ENCODE results near the gene ADGRB3. TPM values are rescaled to one million over a fixed set of nuclear protein-coding genes. Genes with fewer than 3 reads are reported as not detected.

ADGRB3 gene
- polyA plus RNA-seq, 2 of the 4 experiments (the other 2 are of a cell fraction) = not detected

DNA sequence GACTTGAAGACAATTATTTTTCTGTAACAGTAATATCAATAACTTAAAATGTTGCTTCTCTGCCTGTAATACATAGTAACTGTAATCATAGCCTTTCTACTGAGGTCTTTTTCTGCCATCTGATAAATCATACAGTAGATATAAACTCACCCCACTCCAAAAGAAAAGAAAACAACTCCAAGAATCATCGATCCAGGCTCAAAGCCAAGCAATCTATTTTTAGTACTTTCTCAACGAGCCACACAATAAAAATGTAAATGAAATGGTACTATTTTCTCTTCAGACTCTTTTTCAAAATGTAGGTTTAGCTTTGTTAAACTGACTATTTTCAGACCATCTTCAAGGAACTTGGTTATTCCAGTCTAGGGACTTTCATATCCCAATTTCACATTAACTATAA lies 493.3 kb downstream of the ADGRB3 start:
- TF ChIP-seq FOSL2 (IDR thresholded peaks at IDR 0.05) = no peak
- no peak for TF ChIP-seq FOSL2 (CRISPR knock-in tag; IDR thresholded peaks at IDR 0.05)
- no peak for TF ChIP-seq POLR2AphosphoS2 (conservative IDR thresholded peaks at IDR 0.05; ENCODE audit: low read length)
- no peak for TF ChIP-seq HDAC2 (IDR thresholded peaks at IDR 0.05)
- TF ChIP-seq MAZ (IDR thresholded peaks at IDR 0.05; ENCODE audit: borderline replicate concordance, low read depth, low read length) = no peak
- TF ChIP-seq TFCP2L1 (CRISPR knock-in tag; IDR thresholded peaks at IDR 0.05) = no peak
- TF ChIP-seq, protein P1, sequence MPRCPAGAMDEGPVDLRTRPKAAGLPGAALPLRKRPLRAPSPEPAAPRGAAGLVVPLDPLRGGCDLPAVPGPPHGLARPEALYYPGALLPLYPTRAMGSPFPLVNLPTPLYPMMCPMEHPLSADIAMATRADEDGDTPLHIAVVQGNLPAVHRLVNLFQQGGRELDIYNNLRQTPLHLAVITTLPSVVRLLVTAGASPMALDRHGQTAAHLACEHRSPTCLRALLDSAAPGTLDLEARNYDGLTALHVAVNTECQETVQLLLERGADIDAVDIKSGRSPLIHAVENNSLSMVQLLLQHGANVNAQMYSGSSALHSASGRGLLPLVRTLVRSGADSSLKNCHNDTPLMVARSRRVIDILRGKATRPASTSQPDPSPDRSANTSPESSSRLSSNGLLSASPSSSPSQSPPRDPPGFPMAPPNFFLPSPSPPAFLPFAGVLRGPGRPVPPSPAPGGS (IDR thresholded peaks at IDR 0.05) = no peak
- no peak for TF ChIP-seq HEYL (CRISPR knock-in tag; IDR thresholded peaks at IDR 0.05)
- TF ChIP-seq, protein P2, sequence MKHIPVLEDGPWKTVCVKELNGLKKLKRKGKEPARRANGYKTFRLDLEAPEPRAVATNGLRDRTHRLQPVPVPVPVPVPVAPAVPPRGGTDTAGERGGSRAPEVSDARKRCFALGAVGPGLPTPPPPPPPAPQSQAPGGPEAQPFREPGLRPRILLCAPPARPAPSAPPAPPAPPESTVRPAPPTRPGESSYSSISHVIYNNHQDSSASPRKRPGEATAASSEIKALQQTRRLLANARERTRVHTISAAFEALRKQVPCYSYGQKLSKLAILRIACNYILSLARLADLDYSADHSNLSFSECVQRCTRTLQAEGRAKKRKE (CRISPR knock-in tag; IDR thresholded peaks at IDR 0.05; ENCODE audit: low read depth) = no peak
- no peak for TF ChIP-seq FOXS1 (CRISPR knock-in tag; IDR thresholded peaks at IDR 0.05)
- TF ChIP-seq ZNF302 (CRISPR knock-in tag; IDR thresholded peaks at IDR 0.05) = no peak
- DNase-seq (ENCODE audit: low read depth in 1 of 2, low spot score in 1 of 2) (no peak), FAIRE-seq (no peak), ATAC-seq (no peak)
- no peak overlapping the region for H3K4me2 ChIP-seq
- no peak overlapping the region for H3K27ac ChIP-seq
- no peaks in the 10 kb centered on the region for H3K4me1 ChIP-seq
- POLR2A ChIA-PET = no interaction called here
- WGBS (ENCODE audit: missing lambda C conversion rate) = 11% methylated on average over 2 of the region's 2 CpGs
- no peak overlapping the region for H3K4me3 ChIP-seq
- CTCF ChIA-PET = no interaction called here
- no peaks in the 10 kb centered on the region for H3K9me3 ChIP-seq

DNA sequence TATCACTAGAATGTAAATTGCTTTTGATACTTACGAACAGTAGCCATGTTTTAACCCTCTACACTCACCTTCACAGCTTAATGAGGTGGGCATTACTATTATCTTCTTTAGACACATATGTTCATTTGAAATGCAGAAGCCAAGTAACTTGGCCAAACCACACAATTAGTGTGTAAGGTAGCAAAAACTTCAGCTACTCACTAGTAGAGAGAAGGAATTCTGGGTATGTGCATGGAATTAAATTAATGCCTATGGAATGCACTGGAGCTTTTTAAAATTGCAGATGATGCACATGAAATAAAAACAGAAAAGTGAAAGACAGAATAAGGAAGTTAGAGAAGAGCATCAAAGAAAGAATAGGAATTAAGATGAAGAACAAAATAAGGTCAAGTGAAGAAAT lies 494.0 kb downstream of the ADGRB3 start:
- no peaks in the 10 kb centered on the region for H3K4me1 ChIP-seq
- ChIA-PET POLR2A (no interaction called here), CTCF (no interaction called here)
- ATAC-seq (no peak), DNase-seq (ENCODE audit: low read depth in 1 of 2, low spot score in 1 of 2) (no peak), FAIRE-seq (no peak)
- H3K4me3 ChIP-seq = no peak overlapping the region
- no peaks in the 10 kb centered on the region for H3K9me3 ChIP-seq
- no peak overlapping the region for H3K4me2 ChIP-seq
- TF ChIP-seq, protein P3, sequence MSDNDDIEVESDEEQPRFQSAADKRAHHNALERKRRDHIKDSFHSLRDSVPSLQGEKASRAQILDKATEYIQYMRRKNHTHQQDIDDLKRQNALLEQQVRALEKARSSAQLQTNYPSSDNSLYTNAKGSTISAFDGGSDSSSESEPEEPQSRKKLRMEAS (IDR thresholded peaks at IDR 0.05) = no peak
- TF ChIP-seq, protein P2 (CRISPR knock-in tag; IDR thresholded peaks at IDR 0.05; ENCODE audit: low read depth) = no peak
- no peak for TF ChIP-seq POLR2AphosphoS2 (conservative IDR thresholded peaks at IDR 0.05; ENCODE audit: low read length)
- TF ChIP-seq, protein P4, sequence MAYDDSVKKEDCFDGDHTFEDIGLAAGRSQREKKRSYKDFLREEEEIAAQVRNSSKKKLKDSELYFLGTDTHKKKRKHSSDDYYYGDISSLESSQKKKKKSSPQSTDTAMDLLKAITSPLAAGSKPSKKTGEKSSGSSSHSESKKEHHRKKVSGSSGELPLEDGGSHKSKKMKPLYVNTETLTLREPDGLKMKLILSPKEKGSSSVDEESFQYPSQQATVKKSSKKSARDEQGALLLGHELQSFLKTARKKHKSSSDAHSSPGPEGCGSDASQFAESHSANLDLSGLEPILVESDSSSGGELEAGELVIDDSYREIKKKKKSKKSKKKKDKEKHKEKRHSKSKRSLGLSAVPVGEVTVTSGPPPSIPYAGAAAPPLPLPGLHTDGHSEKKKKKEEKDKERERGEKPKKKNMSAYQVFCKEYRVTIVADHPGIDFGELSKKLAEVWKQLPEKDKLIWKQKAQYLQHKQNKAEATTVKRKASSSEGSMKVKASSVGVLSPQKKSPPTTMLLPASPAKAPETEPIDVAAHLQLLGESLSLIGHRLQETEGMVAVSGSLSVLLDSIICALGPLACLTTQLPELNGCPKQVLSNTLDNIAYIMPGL (CRISPR knock-in tag; IDR thresholded peaks at IDR 0.05; ENCODE audit: borderline replicate concordance) = no peak
- no peak for TF ChIP-seq EP300 (IDR thresholded peaks at IDR 0.05)
- TF ChIP-seq, protein P5, sequence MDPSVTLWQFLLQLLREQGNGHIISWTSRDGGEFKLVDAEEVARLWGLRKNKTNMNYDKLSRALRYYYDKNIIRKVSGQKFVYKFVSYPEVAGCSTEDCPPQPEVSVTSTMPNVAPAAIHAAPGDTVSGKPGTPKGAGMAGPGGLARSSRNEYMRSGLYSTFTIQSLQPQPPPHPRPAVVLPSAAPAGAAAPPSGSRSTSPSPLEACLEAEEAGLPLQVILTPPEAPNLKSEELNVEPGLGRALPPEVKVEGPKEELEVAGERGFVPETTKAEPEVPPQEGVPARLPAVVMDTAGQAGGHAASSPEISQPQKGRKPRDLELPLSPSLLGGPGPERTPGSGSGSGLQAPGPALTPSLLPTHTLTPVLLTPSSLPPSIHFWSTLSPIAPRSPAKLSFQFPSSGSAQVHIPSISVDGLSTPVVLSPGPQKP (IDR thresholded peaks at IDR 0.05; ENCODE audit: low read depth, low read length) = no peak
- TF ChIP-seq FOSB (CRISPR knock-in tag; IDR thresholded peaks at IDR 0.05) = no peak
- TF ChIP-seq, protein P6, sequence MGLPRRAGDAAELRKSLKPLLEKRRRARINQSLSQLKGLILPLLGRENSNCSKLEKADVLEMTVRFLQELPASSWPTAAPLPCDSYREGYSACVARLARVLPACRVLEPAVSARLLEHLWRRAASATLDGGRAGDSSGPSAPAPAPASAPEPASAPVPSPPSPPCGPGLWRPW (IDR thresholded peaks at IDR 0.05) = no peak
- TF ChIP-seq KDM5A (IDR thresholded peaks at IDR 0.05) = no peak
- TF ChIP-seq KDM1A (IDR thresholded peaks at IDR 0.05; ENCODE audit: low read depth) = no peak
- TF ChIP-seq ZC3H11A (IDR thresholded peaks at IDR 0.05) = no peak
- no peak overlapping the region for H3K27ac ChIP-seq
- 10% methylated on average over 1 of the region's 1 CpG for WGBS (ENCODE audit: missing lambda C conversion rate)

Data from A549 (cell line).